ENCODE measurements around the gene BCO2. TPM values are rescaled to one million over a fixed set of nuclear protein-coding genes. Genes with fewer than 3 reads are reported as not detected.

Gene BCO2
- total and polyA plus RNA-seq, 10 of the 15 experiments (the other 5 are each of a cell fraction or from before 2014, with no cell fraction given), result 0.29 to 1.0 (median 0.57) TPM

- ATAC-seq, result no peak
These were observed 72.9 kb downstream of the BCO2 start for GRCh38 chr11:112248201-112248600.

More at GRCh38 chr11:112248201-112248600, 72.9 kb downstream of the BCO2 start:
- Histone ChIP-seq H3K9me3 (replicated peaks; ENCODE audit: control insufficient read depth, insufficient read depth, low read length) (no peaks in the 10 kb centered on the region), H3K4me3 (no peak overlapping the region), H4K20me1 (ENCODE audit: control insufficient read depth, insufficient read depth) (no peaks in the 10 kb centered on the region), H3K36me3 (ENCODE audit: control insufficient read depth in 2 of 2, insufficient read depth in 2 of 2, low read length in 1 of 2) (no peaks in the 10 kb centered on the region), H3K79me2 (ENCODE audit: control insufficient read depth, insufficient read depth, low read length) (no peaks in the 10 kb centered on the region), H3K4me2 (ENCODE audit: control insufficient read depth, insufficient read depth) (no peak overlapping the region), H3K9ac (ENCODE audit: control insufficient read depth, insufficient read depth, low read length) (no peak overlapping the region), H3K4me1 (ENCODE audit: control insufficient read depth, insufficient read depth, low read length) (no peaks in the 10 kb centered on the region), H3K27me3 (replicated peaks in 1 of 2; ENCODE audit: control insufficient read depth in 2 of 2, insufficient read depth in 2 of 2, low read length in 1 of 2) (no peaks in the 10 kb centered on the region), H3K27ac (ENCODE audit: control insufficient read depth, insufficient read depth) (no peak overlapping the region), H2AFZ (ENCODE audit: control insufficient read depth, low read depth, low read length) (no peak overlapping the region)
- TF ChIP-seq SIX5 (IDR thresholded peaks at IDR 0.05; ENCODE audit: low read depth, low read length, severe bottlenecking), result no peak
- TF ChIP-seq USF2 (IDR thresholded peaks at IDR 0.05; ENCODE audit: borderline replicate concordance, low read depth, low read length), result no peak
- TF ChIP-seq ETV6 (conservative IDR thresholded peaks at IDR 0.05 in 1 of 2, IDR thresholded peaks at IDR 0.05 in 1 of 2; ENCODE audit: borderline replicate concordance in 1 of 2, low read depth in 1 of 2), result no peak
- no peak for TF ChIP-seq CHD1 (IDR thresholded peaks at IDR 0.05; ENCODE audit: low read depth, low read length)
- TF ChIP-seq ATF3 (IDR thresholded peaks at IDR 0.05; ENCODE audit: borderline replicate concordance, extremely low read depth, low read depth, low read length), result no peak
- no peak for TF ChIP-seq ATF2 (IDR thresholded peaks at IDR 0.05; ENCODE audit: low read length)
- TF ChIP-seq GATAD2B (conservative IDR thresholded peaks at IDR 0.05; ENCODE audit: low read depth), result no peak
- no peak for TF ChIP-seq LARP7 (IDR thresholded peaks at IDR 0.05)
- SMC1A ChIA-PET (ENCODE audit: uncharacterized antibody, unreplicated experiment), result no interaction called here
- no peak for FAIRE-seq
- in situ Hi-C loops (cut with MboI), result no loop called here
- intact Hi-C loops (cut with micrococcal nuclease; ENCODE audit: unreplicated experiment), result no loop called here
- POLR2A ChIA-PET, result no interaction called here
- RAD21 ChIA-PET (ENCODE audit: unreplicated experiment), result no interaction called here
- CTCF ChIA-PET, result interaction anchor here (1.6 kb wide), 1 partner anchor 32 kb away, joined by 3 read pairs; no protein-coding TSS in a partner anchor
- no peak for DNase-seq (ENCODE audit: low read depth, low spot score)
- 93% methylated on average over 2 of the region's 2 CpGs for WGBS (ENCODE audit: insufficient coverage, insufficient replicate concordance, low lambda C conversion rate, missing lambda C conversion rate)
- no TSS peak for BruUV-seq (replicated peaks)

All from GM12878 (cell line).